Measurements from ENCODE around the gene LRRC74A.

Gene LRRC74A

GRCh38 chr14:76848879-76849278 is 22.7 kb downstream of the LRRC74A start:
- DNase-seq (ENCODE audit: low read depth in 3 of 3), result no peak

- DNase-seq (ENCODE audit: low read depth in 3 of 3), result no peak
These were observed 28.9 kb downstream of the LRRC74A start for GRCh38 chr14:76855066-76855465.

GRCh38 chr14:76856769-76857168 is 30.6 kb downstream of the LRRC74A start:
- no peak for DNase-seq (ENCODE audit: low read depth in 3 of 3)

GRCh38 chr14:76861574-76862255 is 35.5 kb downstream of the LRRC74A start:
- no peak for DNase-seq (ENCODE audit: low read depth in 3 of 3)

- DNase-seq (ENCODE audit: low read depth in 3 of 3), result no peak
These were observed 36.5 kb downstream of the LRRC74A start for GRCh38 chr14:76862546-76863282.

GRCh38 chr14:76863724-76864407 is 37.7 kb downstream of the LRRC74A start:
- no peak for DNase-seq (ENCODE audit: low read depth in 3 of 3)

GRCh38 chr14:76866456-76866855 is 40.2 kb downstream of the LRRC74A start:
- no peak for DNase-seq (ENCODE audit: low read depth in 3 of 3)

- peak in 2 of 3 experiments; percentile 7 to 35 for DNase-seq (ENCODE audit: low read depth in 3 of 3)
These were observed 41.6 kb downstream of the LRRC74A start for GRCh38 chr14:76867516-76868453.

- DNase-seq (ENCODE audit: low read depth in 3 of 3), result no peak
These were observed 42.4 kb downstream of the LRRC74A start for GRCh38 chr14:76868454-76869170.

GRCh38 chr14:76870166-76870565 is 44.0 kb downstream of the LRRC74A start:
- DNase-seq (ENCODE audit: low read depth in 3 of 3), result no peak

- peak; percentile 43 to 60 (median 58) for DNase-seq (ENCODE audit: low read depth in 3 of 3)
These were observed 46.7 kb downstream of the LRRC74A start for GRCh38 chr14:76872796-76873432.

- no peak for DNase-seq (ENCODE audit: low read depth in 3 of 3)
These were observed 48.5 kb downstream of the LRRC74A start for GRCh38 chr14:76874734-76875133.

- DNase-seq (ENCODE audit: low read depth in 3 of 3), result peak; percentile 6 to 39 (median 16)
These were observed 49.9 kb downstream of the LRRC74A start for GRCh38 chr14:76876076-76876475.

- no peak for DNase-seq (ENCODE audit: low read depth in 3 of 3)
These were observed 51.7 kb downstream of the LRRC74A start for GRCh38 chr14:76877871-76878270.

GRCh38 chr14:76880449-76880848 is 54.2 kb downstream of the LRRC74A start:
- DNase-seq (ENCODE audit: low read depth in 3 of 3), result no peak

GRCh38 chr14:76881348-76881747 is 55.1 kb downstream of the LRRC74A start:
- DNase-seq (ENCODE audit: low read depth in 3 of 3), result no peak

GRCh38 chr14:76882651-76883050 is 56.4 kb downstream of the LRRC74A start:
- no peak for DNase-seq (ENCODE audit: low read depth in 3 of 3)

- DNase-seq (ENCODE audit: low read depth in 3 of 3), result no peak
These were observed 57.2 kb downstream of the LRRC74A start for GRCh38 chr14:76883447-76883846.

GRCh38 chr14:76884394-76884793 is 58.2 kb downstream of the LRRC74A start:
- DNase-seq (ENCODE audit: low read depth in 3 of 3), result no peak

GRCh38 chr14:76884853-76885276 is 58.7 kb downstream of the LRRC74A start:
- DNase-seq (ENCODE audit: low read depth in 3 of 3), result no peak
